Tibial nerve (tissue), 4 donors: ENCODE measurements around the gene PTCD1. TPM values are rescaled to one million over a fixed set of nuclear protein-coding genes. Genes with fewer than 3 reads are reported as not detected.
"Not testable (repeated sequence)": the region's sequence is repeated elsewhere in the genome, so short reads cannot be mapped to it uniquely, and the experiment has no call there.

Experiments
- DNase-seq, 2 donors: peaks; one replicate each; pipeline ENCODE4 v3.0.0-alpha.2; 2019; ENCODE audit warnings: low spot score in 2 of 2
- H3K27ac ChIP-seq, 4 donors: fragments of 200-600 bp; sonication (generic) in 3 of 4; one replicate each; pipeline ENCODE4 v1.5.1; 2017 to 2019; ENCODE audit warnings: mild to moderate bottlenecking in 1 of 4
- H3K27me3 ChIP-seq, 2 donors: fragments of 200-600 bp; sonication (generic) in 1 of 2; one replicate each; pipeline versions ENCODE4 v1.5.1 to v1.6.0; 2017 to 2019
- H3K36me3 ChIP-seq, 3 donors: fragments of 200-600 bp; sonication (generic); one replicate each; pipeline ENCODE4 v1.5.1; 2018 to 2019
- H3K4me1 ChIP-seq, 4 donors: fragments of 200-600 bp; sonication (generic) in 3 of 4; one replicate each; pipeline ENCODE4 v1.5.1; 2017 to 2019
- H3K4me3 ChIP-seq, 4 donors: fragments of 200-600 bp; sonication (generic) in 3 of 4; one replicate each; pipeline ENCODE4 v1.5.1; 2017 to 2019; ENCODE audit warnings: mild to moderate bottlenecking in 1 of 4, moderate library complexity in 1 of 4
- H3K9me3 ChIP-seq, 4 donors: fragments of 200-600 bp; sonication (generic) in 3 of 4; one replicate each; pipeline ENCODE4 v1.5.1; 2017 to 2019
- CTCF ChIP-seq, 5 experiments: fragments of 200-600 bp in 3 of 5; fragments of 450-650 bp in 2 of 5; sonication (generic) in 3 of 5; IDR thresholded peaks; one replicate each; pipeline ENCODE4 v1.5.1; 2016 to 2019; ENCODE audit warnings: antibody characterized with exemption in 5 of 5, mild to moderate bottlenecking in 3 of 5, moderate library complexity in 2 of 5
- EP300 ChIP-seq, 2 donors: sonication (generic); formaldehyde crosslinking; IDR thresholded peaks; one replicate each; pipeline ENCODE4 v1.6.1; 2017; ENCODE audit warnings: antibody characterized with exemption in 2 of 2, mild to moderate bottlenecking in 1 of 2
- POLR2A ChIP-seq, 2 donors: fragments of 450-650 bp; IDR thresholded peaks; one replicate each; pipeline ENCODE4 v1.6.1; 2017; ENCODE audit warnings: antibody characterized with exemption in 2 of 2, mild to moderate bottlenecking in 2 of 2, moderate library complexity in 2 of 2
- WGBS, 2 donors: methylation state at CpG; one replicate each; pipeline ENCODE4 v1.1.5; 2018; 5-methylcytosine and 5-hydroxymethylcytosine counted together
- total RNA-seq, 4 donors: library from RNA; depleted of rRNA; stranded (reverse); fragments of >200 nt; gene quantifications; one replicate each; pipeline ENCODE4 v1.1.0, GENCODE V29; 2016

Gene PTCD1
- total RNA-seq, 4 donors from 2014 or later: 6.9 to 10.8 (median 9.5) TPM

- Histone ChIP-seq H3K4me3 (no peak overlapping the region), H3K9me3 (no peaks in the 10 kb centered on the region), H3K36me3 (peaks cover 0 to 78% (median 11%) of the 10 kb centered on the region in 3 donors), H3K4me1 (peaks cover 0 to 40% (median 9%) of the 10 kb centered on the region in 4 donors), H3K27me3 (no peaks in the 10 kb centered on the region), H3K27ac (no peak overlapping the region)
- 85 to 92% methylated on average over 20 of the region's 20 CpGs for WGBS, 2 donors
- DNase-seq: no peak
- TF ChIP-seq CTCF (IDR thresholded peaks at IDR 0.05) (no peak), EP300 (IDR thresholded peaks at IDR 0.05) (no peak), POLR2A (IDR thresholded peaks at IDR 0.05) (no peak)
Observed at GRCh38 chr7:99387912-99388311, 50.7 kb downstream of the PTCD1 start.

- TF ChIP-seq CTCF (IDR thresholded peaks at IDR 0.05): peak in 1 of 5 experiments; percentile 3
- DNase-seq, H3K9me3 ChIP-seq, H3K27ac ChIP-seq, H3K4me3 ChIP-seq, H3K27me3 ChIP-seq: not testable (repeated sequence)
- 85 to 93% methylated on average over 14 of the region's 14 CpGs for WGBS, 2 donors
- H3K4me1 ChIP-seq: peaks cover 0 to 35% (median 4%) of the 10 kb centered on the region in 4 donors
- H3K36me3 ChIP-seq: peaks cover 0 to 75% (median 11%) of the 10 kb centered on the region in 3 donors
Observed at GRCh38 chr7:99387239-99387635, 51.4 kb downstream of the PTCD1 start.

- 84 to 88% methylated on average over 9 of the region's 9 CpGs for WGBS, 2 donors
- peaks cover 0 to 37% (median 6%) of the 10 kb centered on the region in 4 donors for H3K4me1 ChIP-seq
- no peaks in the 10 kb centered on the region for H3K9me3 ChIP-seq
- TF ChIP-seq POLR2A (IDR thresholded peaks at IDR 0.05) (no peak), CTCF (IDR thresholded peaks at IDR 0.05) (peak in 2 of 5 experiments; percentile 7 to 27)
- H3K4me3 ChIP-seq: no peak overlapping the region
- peaks cover 0 to 73% (median 11%) of the 10 kb centered on the region in 3 donors for H3K36me3 ChIP-seq
- H3K27me3 ChIP-seq: no peaks in the 10 kb centered on the region
- peak overlapping the region in 2 of 4 donors; percentile 53 to 72 for H3K27ac ChIP-seq
- no peak for DNase-seq
Observed at GRCh38 chr7:99386584-99387238, 51.9 kb downstream of the PTCD1 start.

- WGBS, 2 donors: 47 to 65% methylated on average over 3 to 8 of the region's 8 CpGs
- peaks cover 4 to 49% (median 17%) of the 10 kb centered on the region in 4 donors for H3K4me1 ChIP-seq
- no peaks in the 10 kb centered on the region for H3K27me3 ChIP-seq
- H3K4me3 ChIP-seq: no peak overlapping the region
- H3K36me3 ChIP-seq: peaks cover 0 to 65% (median 11%) of the 10 kb centered on the region in 3 donors
- H3K27ac ChIP-seq: peak overlapping the region in 2 of 4 donors; percentile 53 to 72
- no peak for TF ChIP-seq CTCF (IDR thresholded peaks at IDR 0.05)
- TF ChIP-seq POLR2A (IDR thresholded peaks at IDR 0.05): no peak
- TF ChIP-seq EP300 (IDR thresholded peaks at IDR 0.05): no peak
- no peak for DNase-seq
- H3K9me3 ChIP-seq: no peaks in the 10 kb centered on the region
Observed at GRCh38 chr7:99385564-99385963, 53.0 kb downstream of the PTCD1 start.

GRCh38 chr7:99384523-99384922, 54.1 kb downstream of the PTCD1 start:
- H3K27ac ChIP-seq: peak overlapping the region in 1 of 4 donors; percentile 55
- H3K9me3 ChIP-seq: no peaks in the 10 kb centered on the region
- H3K36me3 ChIP-seq: peaks cover 0 to 54% (median 7%) of the 10 kb centered on the region in 3 donors
- no peak overlapping the region for H3K4me3 ChIP-seq
- TF ChIP-seq EP300 (IDR thresholded peaks at IDR 0.05): no peak
- no peak for TF ChIP-seq POLR2A (IDR thresholded peaks at IDR 0.05)
- TF ChIP-seq CTCF (IDR thresholded peaks at IDR 0.05): no peak
- no peak for DNase-seq
- no peaks in the 10 kb centered on the region for H3K27me3 ChIP-seq
- peaks cover 4 to 59% (median 28%) of the 10 kb centered on the region in 4 donors for H3K4me1 ChIP-seq
- 82 to 85% methylated on average over 4 of the region's 4 CpGs for WGBS, 2 donors
